ELR (cell line): ENCODE measurements around the gene NBEA.

Source experiments
- DNase-seq: peaks from one replicate; pipeline ENCODE4 v3.0.0-alpha.2; 2015; ENCODE audit warnings: low read depth

Gene NBEA

GRCh38 chr13:35285677-35286076 is 343.6 kb downstream of the NBEA start:
- DNase-seq, result no peak

GRCh38 chr13:35292329-35292728 is 350.3 kb downstream of the NBEA start:
- DNase-seq, result no peak

- no peak for DNase-seq
These were observed 351.6 kb downstream of the NBEA start for GRCh38 chr13:35293579-35294226.

GRCh38 chr13:35309706-35310105 is 367.6 kb downstream of the NBEA start:
- DNase-seq, result no peak

GRCh38 chr13:35332134-35332533 is 390.1 kb downstream of the NBEA start:
- DNase-seq, result no peak

GRCh38 chr13:35333157-35333556 is 391.1 kb downstream of the NBEA start:
- DNase-seq, result no peak

GRCh38 chr13:35342440-35342839 is 400.4 kb downstream of the NBEA start:
- DNase-seq, result no peak

GRCh38 chr13:35343417-35343816 is 401.3 kb downstream of the NBEA start:
- no peak for DNase-seq

- no peak for DNase-seq
These were observed 403.9 kb downstream of the NBEA start for GRCh38 chr13:35345992-35346391.

- DNase-seq, result no peak
These were observed 404.4 kb downstream of the NBEA start for GRCh38 chr13:35346494-35346893.

- DNase-seq, result no peak
These were observed 405.7 kb downstream of the NBEA start for GRCh38 chr13:35347679-35348205.

GRCh38 chr13:35349052-35349451 is 407.0 kb downstream of the NBEA start:
- no peak for DNase-seq

GRCh38 chr13:35349673-35350278 is 407.7 kb downstream of the NBEA start:
- peak; percentile 3 for DNase-seq

GRCh38 chr13:35354285-35354684 is 412.2 kb downstream of the NBEA start:
- DNase-seq, result no peak

- no peak for DNase-seq
These were observed 412.8 kb downstream of the NBEA start for GRCh38 chr13:35354882-35355281.

- DNase-seq, result no peak
These were observed 414.5 kb downstream of the NBEA start for GRCh38 chr13:35356572-35356971.

GRCh38 chr13:35365883-35366282 is 423.8 kb downstream of the NBEA start:
- DNase-seq, result no peak

- DNase-seq, result no peak
These were observed 425.5 kb downstream of the NBEA start for GRCh38 chr13:35367586-35367985.

- peak; percentile 14 for DNase-seq
These were observed 436.9 kb downstream of the NBEA start for GRCh38 chr13:35378939-35379338.

- DNase-seq, result no peak
These were observed 437.6 kb downstream of the NBEA start for GRCh38 chr13:35379663-35380062.

- DNase-seq, result no peak
These were observed 445.7 kb downstream of the NBEA start for GRCh38 chr13:35387682-35388250.

GRCh38 chr13:35388441-35389355 is 446.6 kb downstream of the NBEA start:
- peak; percentile 56 for DNase-seq
